B cell (primary cell): ENCODE results near the gene SEL1L. TPM values are rescaled to one million over a fixed set of nuclear protein-coding genes. Genes with fewer than 3 reads are reported as not detected.
"Not testable (repeated sequence)": the region's sequence is repeated elsewhere in the genome, so short reads cannot be mapped to it uniquely, and the experiment has no call there.

Experiments used
- ATAC-seq: fragments of 200-7000 bp; cut with Tn5 transposase; one replicate; pipeline ENCODE4 v1.10.0; 2021; ENCODE audit warnings: low read depth, mild to moderate bottlenecking, moderate number of reproducible peaks, moderate library complexity
- CTCF ChIA-PET: fragments of 350-600 bp; sonication (Branson Sonifier 250); formaldehyde crosslinking; loops from one replicate; lab custom pipeline; 2021; ENCODE audit warnings: antibody characterized with exemption, inconsistent platforms; lab: Charles Lee
- POLR2A ChIA-PET: fragments of 350-600 bp; sonication (Branson Sonifier 250); formaldehyde crosslinking; loops from one replicate; lab custom pipeline; 2021; ENCODE audit warnings: antibody characterized with exemption; lab: Charles Lee
- DNase-seq: peaks from one replicate; pipeline ENCODE4 v3.0.0; 2013
- H2AFZ ChIP-seq: 2 replicates; pipeline ENCODE4 v1.6.1; 2012; ENCODE audit warnings: mild to moderate bottlenecking, low read depth, low read length; ENCODE audit not compliant: insufficient read depth, poor library complexity, severe bottlenecking
- H3K27ac ChIP-seq, 2 donors: 1 replicate in 1 of 2; 2 replicates in 1 of 2; pipeline ENCODE4 v1.5.1; 2012 to 2013; ENCODE audit warnings: low read length in 2 of 2, mild to moderate bottlenecking in 2 of 2, moderate library complexity in 1 of 2
- H3K27me3 ChIP-seq, 4 experiments: fragments of 200-600 bp in 1 of 4; sonication (generic) in 1 of 4; replicated peaks in 1 of 4; 1 replicate in 2 of 4; 2 replicates in 2 of 4; pipeline versions ENCODE4 v1.6.1 to v1.7.0; 2013 to 2016; ENCODE audit warnings: low read length in 3 of 4, mild to moderate bottlenecking in 2 of 4, mixed read lengths in 1 of 4, moderate library complexity in 1 of 4; ENCODE audit not compliant: insufficient read depth in 4 of 4, control insufficient read depth in 3 of 4; ENCODE audit errors: control extremely low read depth in 1 of 4
- H3K36me3 ChIP-seq, 2 experiments: replicated peaks in 1 of 2; 1 replicate in 1 of 2; 2 replicates in 1 of 2; pipeline versions ENCODE4 v1.6.1 to v1.7.1; 2013; ENCODE audit warnings: low read length in 1 of 2; ENCODE audit not compliant: insufficient read depth in 2 of 2, control insufficient read depth in 1 of 2; ENCODE audit errors: control extremely low read depth in 1 of 2, extremely low read depth in 1 of 2
- H3K4me1 ChIP-seq, 2 donors: fragments of 200-600 bp in 1 of 2; sonication (generic) in 1 of 2; 1 replicate in 1 of 2; 2 replicates in 1 of 2; pipeline versions ENCODE4 v1.5.1 to v1.6.1; 2013 to 2017; ENCODE audit warnings: low read length in 2 of 2; ENCODE audit not compliant: control insufficient read depth in 2 of 2, insufficient read depth in 2 of 2
- H3K4me2 ChIP-seq: replicated peaks from 2 replicates; pipeline ENCODE3; 2012; ENCODE audit warnings: mild to moderate bottlenecking, low read depth, low read length; ENCODE audit not compliant: poor library complexity, severe bottlenecking
- H3K4me3 ChIP-seq, 5 experiments: fragments of 200-600 bp in 1 of 5; sonication (generic) in 1 of 5; 1 replicate in 3 of 5; 2 replicates in 2 of 5; pipeline versions ENCODE4 v1.5.1 to v1.7.0; 2011 to 2016; ENCODE audit warnings: low read length in 4 of 5, mild to moderate bottlenecking in 4 of 5, low read depth in 2 of 5, control low read depth in 1 of 5, moderate library complexity in 1 of 5; ENCODE audit not compliant: insufficient read depth in 1 of 5; ENCODE audit errors: control extremely low read depth in 1 of 5, extremely low read depth in 1 of 5
- H3K79me2 ChIP-seq: fragments of 200-600 bp; sonication (generic); one replicate; pipeline ENCODE4 v1.6.0; 2016; ENCODE audit warnings: low read length; ENCODE audit not compliant: control insufficient read depth, insufficient read depth
- H3K9ac ChIP-seq: fragments of 200-600 bp; sonication (generic); 2 replicates; pipeline ENCODE4 v1.6.1; 2017; ENCODE audit warnings: mild to moderate bottlenecking, low read length, moderate library complexity
- H3K9me3 ChIP-seq, 3 donors: one replicate each; pipeline versions ENCODE4 v1.6.1 to v1.7.1; 2013; ENCODE audit warnings: low read length in 2 of 3; ENCODE audit not compliant: control insufficient read depth in 2 of 3, insufficient read depth in 1 of 3; ENCODE audit errors: control extremely low read depth in 1 of 3
- H4K20me1 ChIP-seq: 2 replicates; pipeline ENCODE4 v1.6.0; 2012; ENCODE audit warnings: mild to moderate bottlenecking, low read length; ENCODE audit not compliant: insufficient read depth, control insufficient read depth, poor library complexity, severe bottlenecking
- H3K27ac Mint-ChIP-seq: one replicate; pipeline ENCODE4 v1.8.0; 2021; ENCODE audit warnings: mixed read lengths
- H3K27me3 Mint-ChIP-seq: one replicate; pipeline ENCODE4 v1.8.0; 2021; ENCODE audit warnings: mixed read lengths
- H3K4me1 Mint-ChIP-seq: one replicate; pipeline ENCODE4 v1.8.0; 2021; ENCODE audit warnings: mixed read lengths
- H3K4me3 Mint-ChIP-seq: one replicate; pipeline ENCODE4 v1.8.0; 2021; ENCODE audit warnings: mixed read lengths
- H3K9me3 Mint-ChIP-seq: one replicate; pipeline ENCODE4 v1.8.0; 2022; ENCODE audit warnings: mixed read lengths; ENCODE audit not compliant: insufficient read depth
- EZH2 ChIP-seq: IDR thresholded peaks from 2 replicates; pipeline ENCODE4 v1.6.1; 2012; ENCODE audit warnings: borderline replicate concordance, low read depth, mild to moderate bottlenecking, moderate library complexity, low read length; ENCODE audit not compliant: insufficient read depth, poor library complexity, severe bottlenecking
- WGBS: methylation state at CpG from one replicate; pipeline ENCODE4 v1.1.5; 2013; ENCODE audit warnings: missing lambda C conversion rate; ENCODE audit not compliant: insufficient coverage; 5-methylcytosine and 5-hydroxymethylcytosine counted together
- intact Hi-C: fragments of 100-400 bp; cut with micrococcal nuclease; formaldehyde crosslinking; loops from one replicate; pipeline ENCODE4 v1.10.0; 2022
- polyA plus RNA-seq: library from polyadenylated mRNA; depleted of rRNA; stranded (reverse); fragments of >200 nt; gene quantifications from 2 replicates; pipeline ENCODE4 v1.2.3, GENCODE V29; 2012
- total RNA-seq, 2 donors: library from RNA; stranded (reverse); fragments of 120-200 nt in 1 of 2; gene quantifications; 1 replicate in 1 of 2; 2 replicates in 1 of 2; pipeline versions ENCODE4 v1.2.3 to v1.2.4, GENCODE V29; 2013 to 2022
- TF ChIP-seq, protein P1 (sequence below): fragments of 200-600 bp; IDR thresholded peaks from one replicate; pipeline ENCODE4 v1.8.0; 2022; ENCODE audit warnings: antibody characterized with exemption, mild to moderate bottlenecking

Gene SEL1L
- total and polyA plus RNA-seq, 2 donors (not counting 1 experiment from before 2014, with no cell fraction given) = 7.3 to 50.0 TPM

DNA sequence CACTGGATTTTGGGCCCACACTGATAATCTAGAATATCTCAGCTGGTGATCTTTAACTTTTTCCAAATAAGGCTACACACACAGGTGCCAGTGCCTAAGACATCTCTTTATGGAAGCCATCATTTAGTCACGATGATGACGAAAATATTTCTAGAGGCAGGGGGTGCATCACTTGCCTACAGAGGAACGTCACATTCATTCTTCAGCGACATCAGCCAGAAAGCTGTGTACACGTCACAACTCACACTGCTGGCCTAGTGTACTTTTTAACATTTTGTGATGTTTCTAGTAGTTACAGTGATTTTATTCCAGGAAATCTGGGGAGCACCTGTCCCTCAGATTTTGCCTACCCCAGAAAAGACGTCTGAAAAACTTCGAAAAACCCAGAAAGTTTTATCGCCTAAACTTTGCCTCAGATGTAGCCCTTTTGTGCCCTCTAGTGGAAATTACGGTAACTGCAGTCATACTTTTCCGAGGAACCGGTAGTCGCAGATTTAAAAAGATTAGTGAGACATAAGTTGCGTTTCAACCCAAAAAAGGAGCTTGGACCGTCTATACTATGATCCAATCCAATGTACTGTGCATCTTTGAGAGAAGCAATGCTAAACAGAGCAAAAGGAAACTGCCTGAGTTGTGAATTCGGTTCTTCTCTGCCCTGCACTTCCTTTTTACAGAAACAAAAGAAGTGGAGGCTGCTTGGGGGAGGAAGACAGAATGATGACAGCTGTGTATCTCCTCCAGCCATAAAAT, 69.2 kb downstream of the SEL1L start:
- WGBS = 25% methylated on average over 13 of the region's 15 CpGs
- intact Hi-C loops = loop anchor here (1.0 to 5.0 kb wide), 3 partner anchors 195 to 507 kb away; partner anchors contain the start of gene TSHR
- peak overlapping the region; percentile 62 to 75 for H3K27ac ChIP-seq

DNA sequence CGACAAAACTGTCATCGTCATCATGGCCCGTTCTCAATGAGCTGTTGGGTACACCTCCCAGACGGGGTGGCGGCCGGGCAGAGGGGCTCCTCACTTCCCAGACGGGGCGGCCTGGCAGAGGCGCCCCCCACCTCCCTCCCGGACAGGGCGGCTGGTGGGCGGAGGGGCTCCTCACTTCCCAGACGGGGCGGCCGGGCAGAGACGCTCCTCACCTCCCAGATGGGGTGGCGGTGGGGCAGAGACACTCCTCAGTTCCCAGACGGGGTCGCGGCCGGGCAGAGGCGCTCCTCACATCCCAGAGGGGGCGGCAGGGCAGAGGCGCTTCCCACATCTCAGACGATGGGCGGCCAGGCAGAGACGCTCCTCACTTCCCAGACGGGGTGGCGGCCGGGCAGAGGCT, 71.3 kb downstream of the SEL1L start:
- H3K9ac ChIP-seq, CTCF ChIA-PET, H3K9me3 ChIP-seq, H4K20me1 ChIP-seq, H3K4me1 Mint-ChIP-seq, H2AFZ ChIP-seq, H3K36me3 ChIP-seq, H3K4me3 Mint-ChIP-seq, H3K9me3 Mint-ChIP-seq, H3K4me2 ChIP-seq, H3K4me1 ChIP-seq, DNase-seq, ATAC-seq, H3K27me3 Mint-ChIP-seq, H3K4me3 ChIP-seq, H3K27ac Mint-ChIP-seq, H3K27me3 ChIP-seq, H3K79me2 ChIP-seq, H3K27ac ChIP-seq, POLR2A ChIA-PET: not testable (repeated sequence)
- intact Hi-C loops = loop anchor here (5.0 kb wide), 1 partner anchor 505 kb away; the partner anchor contains the start of gene TSHR
- 94% methylated on average over 21 of the region's 30 CpGs for WGBS

More for the DNA sequence above, 69.2 kb downstream of the SEL1L start:
- Mint-ChIP-seq H3K27me3 (no peaks in the 10 kb centered on the region), H3K4me3 (peak overlapping the region; percentile 90), H3K9me3 (no peaks in the 10 kb centered on the region), H3K27ac (peak overlapping the region; percentile 80), H3K4me1 (peaks cover 6% of the 10 kb centered on the region)
- H4K20me1 ChIP-seq = no peaks in the 10 kb centered on the region
- ATAC-seq (peak; percentile 79), DNase-seq (peak; percentile 80)
- H3K36me3 ChIP-seq = no peaks in the 10 kb centered on the region
- POLR2A ChIA-PET = no interaction called here
- H3K4me3 ChIP-seq = peak overlapping the region; percentile 57 to 73 (median 66)
- H2AFZ ChIP-seq = peak overlapping the region; percentile 98
- H3K4me2 ChIP-seq = peak overlapping the region; percentile 75
- CTCF ChIA-PET = interaction anchor here (0.7 to 3.3 kb wide), 25 partner anchors 8 to 528 kb away, joined by 3 to 26 read pairs (median 4); partner anchors contain the start of gene SEL1L
- no peaks in the 10 kb centered on the region for H3K27me3 ChIP-seq
- no peak for TF ChIP-seq EZH2
- TF ChIP-seq, protein P1, sequence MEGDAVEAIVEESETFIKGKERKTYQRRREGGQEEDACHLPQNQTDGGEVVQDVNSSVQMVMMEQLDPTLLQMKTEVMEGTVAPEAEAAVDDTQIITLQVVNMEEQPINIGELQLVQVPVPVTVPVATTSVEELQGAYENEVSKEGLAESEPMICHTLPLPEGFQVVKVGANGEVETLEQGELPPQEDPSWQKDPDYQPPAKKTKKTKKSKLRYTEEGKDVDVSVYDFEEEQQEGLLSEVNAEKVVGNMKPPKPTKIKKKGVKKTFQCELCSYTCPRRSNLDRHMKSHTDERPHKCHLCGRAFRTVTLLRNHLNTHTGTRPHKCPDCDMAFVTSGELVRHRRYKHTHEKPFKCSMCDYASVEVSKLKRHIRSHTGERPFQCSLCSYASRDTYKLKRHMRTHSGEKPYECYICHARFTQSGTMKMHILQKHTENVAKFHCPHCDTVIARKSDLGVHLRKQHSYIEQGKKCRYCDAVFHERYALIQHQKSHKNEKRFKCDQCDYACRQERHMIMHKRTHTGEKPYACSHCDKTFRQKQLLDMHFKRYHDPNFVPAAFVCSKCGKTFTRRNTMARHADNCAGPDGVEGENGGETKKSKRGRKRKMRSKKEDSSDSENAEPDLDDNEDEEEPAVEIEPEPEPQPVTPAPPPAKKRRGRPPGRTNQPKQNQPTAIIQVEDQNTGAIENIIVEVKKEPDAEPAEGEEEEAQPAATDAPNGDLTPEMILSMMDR = peak; percentile 93
- no peaks in the 10 kb centered on the region for H3K79me2 ChIP-seq
- H3K9ac ChIP-seq = peak overlapping the region; percentile 88
- peaks cover 0 to 9% of the 10 kb centered on the region in 2 donors for H3K4me1 ChIP-seq
- H3K9me3 ChIP-seq = no peaks in the 10 kb centered on the region
